WTC11 (cell line): ENCODE measurements around the gene GABRR2.

Source experiments
- CTCF ChIP-seq: fragments of 200-600 bp; IDR thresholded peaks from 2 replicates; pipeline ENCODE4 v1.8.0; 2022; ENCODE audit warnings: antibody characterized with exemption
- ESRRA ChIP-seq: sonication (generic); formaldehyde crosslinking; IDR thresholded peaks from 2 replicates; pipeline ENCODE4 v1.8.1; 2022; ENCODE audit warnings: mild to moderate bottlenecking, missing genetic modification reagents, borderline replicate concordance
- IRF2 ChIP-seq: sonication (generic); formaldehyde crosslinking; IDR thresholded peaks from 2 replicates; pipeline ENCODE4 v1.8.0; 2022; ENCODE audit warnings: low read depth, missing genetic modification reagents, borderline replicate concordance
- MAX ChIP-seq: sonication (generic); formaldehyde crosslinking; IDR thresholded peaks from 2 replicates; pipeline ENCODE4 v1.8.0; 2022; ENCODE audit warnings: mild to moderate bottlenecking, missing genetic modification reagents
- PRDM15 ChIP-seq: sonication (generic); formaldehyde crosslinking; IDR thresholded peaks from 2 replicates; pipeline ENCODE4 v1.8.0; 2022; ENCODE audit warnings: missing genetic modification reagents
- RELA ChIP-seq: sonication (generic); formaldehyde crosslinking; IDR thresholded peaks from 2 replicates; pipeline ENCODE4 v1.8.1; 2022; ENCODE audit warnings: missing genetic modification reagents, mild to moderate bottlenecking, borderline replicate concordance
- ZNF121 ChIP-seq: sonication (generic); formaldehyde crosslinking; IDR thresholded peaks from 2 replicates; pipeline ENCODE4 v1.8.0; 2023; ENCODE audit warnings: missing genetic modification reagents
- ZNF263 ChIP-seq: sonication (generic); formaldehyde crosslinking; IDR thresholded peaks from 2 replicates; pipeline ENCODE4 v1.8.1; 2022; ENCODE audit warnings: low read depth, mild to moderate bottlenecking, moderate library complexity, missing genetic modification reagents
- ZNF281 ChIP-seq: sonication (generic); formaldehyde crosslinking; IDR thresholded peaks from 2 replicates; pipeline ENCODE4 v1.8.0; 2023; ENCODE audit warnings: mild to moderate bottlenecking, missing genetic modification reagents
- ZNF416 ChIP-seq: fragments of 250-450 bp; sonication (Bioruptor Pico); IDR thresholded peaks from 2 replicates; pipeline ENCODE4 v1.9.0; 2021; ENCODE audit warnings: mild to moderate bottlenecking, inconsistent platforms

GRCh38 chr6:89295981-89296380 is 19.1 kb downstream of the GABRR2 start:
- TF ChIP-seq CTCF (no peak), RELA (no peak), IRF2 (no peak), ESRRA (CRISPR knock-in tag) (no peak), ZNF263 (CRISPR knock-in tag) (no peak), ZNF281 (CRISPR knock-in tag) (no peak), MAX (CRISPR knock-in tag) (no peak), ZNF121 (no peak), ZNF416 (CRISPR knock-in tag) (no peak), PRDM15 (no peak)
